Thymus (tissue), 11 donors: ENCODE data around the gene AKIRIN1. TPM values are rescaled to one million over a fixed set of nuclear protein-coding genes. Genes with fewer than 3 reads are reported as not detected.
"Not testable (repeated sequence)": the region's sequence is repeated elsewhere in the genome, so short reads cannot be mapped to it uniquely, and the experiment has no call there.

ENCODE experiments used
- DNase-seq, 9 donors: peaks; one replicate each; pipeline ENCODE4 v3.0.0-alpha.2; 2013; ENCODE audit warnings: low spot score in 9 of 9, low read depth in 6 of 9, missing footprints in 1 of 9
- H3K27ac ChIP-seq, 2 donors: one replicate each; pipeline ENCODE4 v1.5.1; 2013; ENCODE audit warnings: control low read depth in 1 of 2, low read depth in 1 of 2, low read length in 1 of 2, mild to moderate bottlenecking in 1 of 2, moderate library complexity in 1 of 2
- H3K27me3 ChIP-seq, 2 donors: one replicate each; pipeline ENCODE4 v1.5.1; 2013; ENCODE audit warnings: low read length in 1 of 2; ENCODE audit not compliant: control insufficient read depth in 2 of 2, insufficient read depth in 1 of 2
- H3K36me3 ChIP-seq, 2 donors: one replicate each; pipeline ENCODE4 v1.5.1; 2013; ENCODE audit warnings: low read length in 1 of 2, mild to moderate bottlenecking in 1 of 2, moderate library complexity in 1 of 2; ENCODE audit not compliant: control insufficient read depth in 2 of 2, insufficient read depth in 2 of 2
- H3K4me1 ChIP-seq, 2 donors: one replicate each; pipeline ENCODE4 v1.5.1; 2013; ENCODE audit warnings: low read length in 2 of 2; ENCODE audit not compliant: control insufficient read depth in 2 of 2, insufficient read depth in 2 of 2
- H3K4me3 ChIP-seq, 2 donors: one replicate each; pipeline ENCODE4 v1.5.1; 2013; ENCODE audit warnings: low read length in 2 of 2, control low read depth in 1 of 2, mild to moderate bottlenecking in 1 of 2
- H3K9me3 ChIP-seq, 2 donors: one replicate each; pipeline ENCODE4 v1.5.1; 2013; ENCODE audit warnings: low read length in 1 of 2, mild to moderate bottlenecking in 1 of 2; ENCODE audit not compliant: control insufficient read depth in 2 of 2, insufficient read depth in 1 of 2
- WGBS: extraction: QIAGEN DNeasy Blood & Tissue Kit; methylation state at CpG from one replicate; pipeline ENCODE4 v1.1.7; 2013; 5-methylcytosine and 5-hydroxymethylcytosine counted together
- polyA plus RNA-seq: library from polyadenylated mRNA; stranded (reverse); fragments of 200-250 nt; gene quantifications from one replicate; pipeline ENCODE4 v1.2.3, GENCODE V29; 2013
- total RNA-seq: library from RNA; stranded (reverse); fragments of 120-200 nt; gene quantifications from one replicate; pipeline ENCODE4 v1.2.4, GENCODE V29; 2013
- donor health status: healthy.

The AKIRIN1 gene
- total and polyA plus RNA-seq, 2 donors, result 40.3 to 44.2 TPM

GRCh38 chr1:39047374-39048229 lies 56.5 kb downstream of the AKIRIN1 start:
- H3K4me3 ChIP-seq, result no peak overlapping the region
- no peak overlapping the region for H3K27ac ChIP-seq
- peaks cover 9 to 18% of the 10 kb centered on the region in 2 donors for H3K36me3 ChIP-seq
- no peaks in the 10 kb centered on the region for H3K9me3 ChIP-seq
- no peak for DNase-seq
- H3K4me1 ChIP-seq, result no peaks in the 10 kb centered on the region
- H3K27me3 ChIP-seq, result no peaks in the 10 kb centered on the region
- WGBS, result 79% methylated on average over 12 of the region's 12 CpGs

GRCh38 chr1:39048745-39049370 lies 57.8 kb downstream of the AKIRIN1 start:
- H3K27ac ChIP-seq, result no peak overlapping the region
- 87% methylated on average over 7 of the region's 7 CpGs for WGBS
- no peak for DNase-seq
- no peaks in the 10 kb centered on the region for H3K9me3 ChIP-seq
- no peaks in the 10 kb centered on the region for H3K27me3 ChIP-seq
- no peaks in the 10 kb centered on the region for H3K4me1 ChIP-seq
- peaks cover 9 to 18% of the 10 kb centered on the region in 2 donors for H3K36me3 ChIP-seq
- H3K4me3 ChIP-seq, result no peak overlapping the region

GRCh38 chr1:39050001-39050400 lies 58.9 kb downstream of the AKIRIN1 start:
- WGBS, result 99% methylated on average over 4 of the region's 4 CpGs

GRCh38 chr1:39051193-39051850 lies 60.2 kb downstream of the AKIRIN1 start:
- DNase-seq, H3K9me3 ChIP-seq, H3K4me1 ChIP-seq, H3K27ac ChIP-seq, H3K27me3 ChIP-seq, H3K4me3 ChIP-seq: not testable (repeated sequence)
- peaks cover 7 to 12% of the 10 kb centered on the region in 2 donors for H3K36me3 ChIP-seq
- 89% methylated on average over 11 of the region's 11 CpGs for WGBS

More at GRCh38 chr1:39050001-39050400, 58.9 kb downstream of the AKIRIN1 start:
- H3K36me3 ChIP-seq, result peaks cover 9 to 15% of the 10 kb centered on the region in 2 donors
- no peak overlapping the region for H3K4me3 ChIP-seq
- no peaks in the 10 kb centered on the region for H3K4me1 ChIP-seq
- H3K27me3 ChIP-seq, result no peaks in the 10 kb centered on the region
- H3K27ac ChIP-seq, result no peak overlapping the region
- no peaks in the 10 kb centered on the region for H3K9me3 ChIP-seq
- no peak for DNase-seq

GRCh38 chr1:39051956-39052355 lies 60.9 kb downstream of the AKIRIN1 start:
- Histone ChIP-seq H3K9me3 (no peaks in the 10 kb centered on the region), H3K36me3 (peaks cover 7 to 12% of the 10 kb centered on the region in 2 donors), H3K27ac (no peak overlapping the region), H3K27me3 (no peaks in the 10 kb centered on the region), H3K4me1 (no peaks in the 10 kb centered on the region), H3K4me3 (no peak overlapping the region)
- WGBS, result 97% methylated on average over 4 of the region's 4 CpGs
- DNase-seq, result no peak

- not testable (repeated sequence) for H3K36me3 ChIP-seq, H3K27me3 ChIP-seq, H3K27ac ChIP-seq, H3K4me1 ChIP-seq, DNase-seq, H3K4me3 ChIP-seq, H3K9me3 ChIP-seq
- WGBS, result 97% methylated on average over 8 of the region's 8 CpGs
Measured at GRCh38 chr1:39055213-39055710, 64.2 kb downstream of the AKIRIN1 start.

Other genes with a start within 250 kb of the AKIRIN1 start
- gene RRAGC, start 131.5 kb upstream of the AKIRIN1 start, total RNA-seq, result 8.8 TPM
- gene RRAGC, start 131.5 kb upstream of the AKIRIN1 start, polyA plus RNA-seq, result 28.6 TPM
- 21.2 TPM for gene MYCBP, start 117.9 kb upstream of the AKIRIN1 start, total RNA-seq
- gene MYCBP, start 117.9 kb upstream of the AKIRIN1 start, polyA plus RNA-seq, result 15.6 TPM
- 0.05 TPM for gene GJA9, start 109.7 kb upstream of the AKIRIN1 start, total RNA-seq
- gene GJA9, start 109.7 kb upstream of the AKIRIN1 start, polyA plus RNA-seq, result 0.11 TPM
- gene RHBDL2, start 49.4 kb upstream of the AKIRIN1 start, total RNA-seq, result 0.99 TPM
- 2.3 TPM for gene RHBDL2, start 49.4 kb upstream of the AKIRIN1 start, polyA plus RNA-seq
- gene NDUFS5, start 35.1 kb downstream of the AKIRIN1 start, total RNA-seq, result 359 TPM
- gene NDUFS5, start 35.1 kb downstream of the AKIRIN1 start, polyA plus RNA-seq, result 483 TPM
- gene MACF1, start 213.4 kb downstream of the AKIRIN1 start, total RNA-seq, result 93.2 TPM
- gene MACF1, start 213.4 kb downstream of the AKIRIN1 start, polyA plus RNA-seq, result 124 TPM